WI38 (cell line): ENCODE data around the gene LEPR.

Experiments
- H3K4me3 ChIP-seq: 2 replicates; pipeline ENCODE4 v1.5.1; 2011; ENCODE audit warnings: low read depth, mild to moderate bottlenecking, control low read depth, low read length
- CTCF ChIP-seq: IDR thresholded peaks from 2 replicates; pipeline ENCODE4 v1.5.1; 2012; ENCODE audit warnings: low read depth, mild to moderate bottlenecking, control low read depth, low read length

LEPR gene

GRCh38 chr1:65429078-65429477 is 8.6 kb downstream of the LEPR start:
- H3K4me3 ChIP-seq: no peak overlapping the region
- TF ChIP-seq CTCF: no peak

- TF ChIP-seq CTCF: no peak
- no peak overlapping the region; the same call in 1 of the 2 replicates for H3K4me3 ChIP-seq
Measured at GRCh38 chr1:65429806-65430205, 9.3 kb downstream of the LEPR start.

- TF ChIP-seq CTCF: no peak; the same call in 1 of the 2 replicates
- no peak overlapping the region for H3K4me3 ChIP-seq
Measured at GRCh38 chr1:65431111-65431705, 10.7 kb downstream of the LEPR start.

- TF ChIP-seq CTCF: no peak
- H3K4me3 ChIP-seq: no peak overlapping the region
Measured at GRCh38 chr1:65432918-65433317, 12.4 kb downstream of the LEPR start.

GRCh38 chr1:65434255-65434654 is 13.8 kb downstream of the LEPR start:
- no peak overlapping the region for H3K4me3 ChIP-seq
- no peak for TF ChIP-seq CTCF

- H3K4me3 ChIP-seq: no peak overlapping the region
- no peak for TF ChIP-seq CTCF
Measured at GRCh38 chr1:65434760-65435159, 14.3 kb downstream of the LEPR start.

- H3K4me3 ChIP-seq: no peak overlapping the region
- no peak for TF ChIP-seq CTCF
Measured at GRCh38 chr1:65435987-65436386, 15.5 kb downstream of the LEPR start.
